Osteoblast (primary cell): ENCODE results near the gene WDR86. TPM values are rescaled to one million over a fixed set of nuclear protein-coding genes. Genes with fewer than 3 reads are reported as not detected.

ENCODE experiments used
- DNase-seq: peaks from one replicate; pipeline ENCODE4 v3.0.0; 2011; ENCODE audit warnings: low spot score, mixed read lengths; ENCODE audit not compliant: insufficient read length; ENCODE audit errors: missing footprints
- H2AFZ ChIP-seq: 2 replicates; pipeline ENCODE4 v1.6.0; 2011; ENCODE audit warnings: mild to moderate bottlenecking, low read length
- H3K27ac ChIP-seq: 2 replicates; pipeline ENCODE4 v1.5.1; 2011; ENCODE audit warnings: mild to moderate bottlenecking, low read depth, low read length, moderate library complexity
- H3K27me3 ChIP-seq: 2 replicates; pipeline ENCODE4 v1.6.0; 2012; ENCODE audit warnings: mild to moderate bottlenecking, control low read depth, inconsistent platforms, low read length, moderate library complexity; ENCODE audit not compliant: insufficient read depth
- H3K36me3 ChIP-seq: 2 replicates; pipeline ENCODE4 v1.5.1; 2011; ENCODE audit warnings: mild to moderate bottlenecking, low read length, control low read depth, moderate library complexity; ENCODE audit not compliant: insufficient read depth
- H3K4me1 ChIP-seq: 2 replicates; pipeline ENCODE4 v1.5.1; 2011; ENCODE audit warnings: mild to moderate bottlenecking, low read length, control low read depth, moderate library complexity; ENCODE audit not compliant: insufficient read depth
- H3K4me2 ChIP-seq: 2 replicates; pipeline ENCODE4 v1.6.0; 2011; ENCODE audit warnings: mild to moderate bottlenecking, low read length; ENCODE audit not compliant: insufficient read depth
- H3K4me3 ChIP-seq: fragments of 200-600 bp; sonication (generic); 3 replicates; pipeline ENCODE4 v1.5.1; 2012; ENCODE audit warnings: mild to moderate bottlenecking, low read length, inconsistent platforms; ENCODE audit not compliant: insufficient read depth
- H3K79me2 ChIP-seq: 2 replicates; pipeline ENCODE4 v1.6.0; 2012; ENCODE audit warnings: mild to moderate bottlenecking, low read length, control low read depth, inconsistent platforms; ENCODE audit not compliant: insufficient read depth
- H3K9me3 ChIP-seq: 2 replicates; pipeline ENCODE4 v1.5.1; 2011; ENCODE audit warnings: low read depth, low read length, control low read depth
- H4K20me1 ChIP-seq: 2 replicates; pipeline ENCODE4 v1.6.0; 2012; ENCODE audit warnings: mild to moderate bottlenecking, low read length, control low read depth; ENCODE audit not compliant: insufficient read depth
- total RNA-seq: library from RNA; depleted of rRNA; stranded (reverse); fragments of >200 nt; gene quantifications from 2 replicates; pipeline ENCODE4 v1.2.3, GENCODE V29; 2012
- TF ChIP-seq, protein P1 (sequence below): IDR thresholded peaks from 2 replicates; pipeline ENCODE4 v1.5.1; 2011; ENCODE audit warnings: mild to moderate bottlenecking, low read depth, low read length, moderate library complexity; ENCODE audit errors: extremely low read depth

The WDR86 gene
- total RNA-seq, 1 donor, result 15.6 TPM

DNA sequence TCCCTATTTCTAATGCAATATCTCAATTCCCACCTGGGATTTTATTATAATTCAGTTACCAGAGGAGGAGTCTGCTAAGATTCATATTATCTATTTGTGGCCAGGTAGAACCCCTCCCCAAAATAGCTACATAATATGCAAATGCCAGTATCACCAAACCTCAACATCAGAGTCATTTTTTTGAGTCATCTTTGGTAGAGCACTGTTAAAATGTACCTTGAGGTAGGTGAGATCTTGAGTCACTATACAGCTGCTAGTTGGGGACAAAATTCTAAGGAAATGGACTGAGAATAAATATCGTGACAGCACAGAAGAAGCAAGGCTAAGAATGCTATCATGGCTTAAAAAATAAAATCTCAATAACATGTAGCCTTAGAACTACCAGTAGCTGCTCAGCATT lies 34.8 kb upstream of the WDR86 start:
- H3K4me2 ChIP-seq, result no peak overlapping the region
- H3K9me3 ChIP-seq, result no peaks in the 10 kb centered on the region
- no peak overlapping the region for H3K4me3 ChIP-seq
- no peak for DNase-seq
- no peaks in the 10 kb centered on the region for H3K79me2 ChIP-seq
- TF ChIP-seq, protein P1, sequence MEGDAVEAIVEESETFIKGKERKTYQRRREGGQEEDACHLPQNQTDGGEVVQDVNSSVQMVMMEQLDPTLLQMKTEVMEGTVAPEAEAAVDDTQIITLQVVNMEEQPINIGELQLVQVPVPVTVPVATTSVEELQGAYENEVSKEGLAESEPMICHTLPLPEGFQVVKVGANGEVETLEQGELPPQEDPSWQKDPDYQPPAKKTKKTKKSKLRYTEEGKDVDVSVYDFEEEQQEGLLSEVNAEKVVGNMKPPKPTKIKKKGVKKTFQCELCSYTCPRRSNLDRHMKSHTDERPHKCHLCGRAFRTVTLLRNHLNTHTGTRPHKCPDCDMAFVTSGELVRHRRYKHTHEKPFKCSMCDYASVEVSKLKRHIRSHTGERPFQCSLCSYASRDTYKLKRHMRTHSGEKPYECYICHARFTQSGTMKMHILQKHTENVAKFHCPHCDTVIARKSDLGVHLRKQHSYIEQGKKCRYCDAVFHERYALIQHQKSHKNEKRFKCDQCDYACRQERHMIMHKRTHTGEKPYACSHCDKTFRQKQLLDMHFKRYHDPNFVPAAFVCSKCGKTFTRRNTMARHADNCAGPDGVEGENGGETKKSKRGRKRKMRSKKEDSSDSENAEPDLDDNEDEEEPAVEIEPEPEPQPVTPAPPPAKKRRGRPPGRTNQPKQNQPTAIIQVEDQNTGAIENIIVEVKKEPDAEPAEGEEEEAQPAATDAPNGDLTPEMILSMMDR, result no peak
- H4K20me1 ChIP-seq, result no peaks in the 10 kb centered on the region
- no peak overlapping the region for H3K27ac ChIP-seq
- peaks cover 12% of the 10 kb centered on the region for H3K4me1 ChIP-seq
- H3K27me3 ChIP-seq, result peaks cover 4% of the 10 kb centered on the region
- H3K36me3 ChIP-seq, result no peaks in the 10 kb centered on the region
- no peak overlapping the region for H2AFZ ChIP-seq

DNA sequence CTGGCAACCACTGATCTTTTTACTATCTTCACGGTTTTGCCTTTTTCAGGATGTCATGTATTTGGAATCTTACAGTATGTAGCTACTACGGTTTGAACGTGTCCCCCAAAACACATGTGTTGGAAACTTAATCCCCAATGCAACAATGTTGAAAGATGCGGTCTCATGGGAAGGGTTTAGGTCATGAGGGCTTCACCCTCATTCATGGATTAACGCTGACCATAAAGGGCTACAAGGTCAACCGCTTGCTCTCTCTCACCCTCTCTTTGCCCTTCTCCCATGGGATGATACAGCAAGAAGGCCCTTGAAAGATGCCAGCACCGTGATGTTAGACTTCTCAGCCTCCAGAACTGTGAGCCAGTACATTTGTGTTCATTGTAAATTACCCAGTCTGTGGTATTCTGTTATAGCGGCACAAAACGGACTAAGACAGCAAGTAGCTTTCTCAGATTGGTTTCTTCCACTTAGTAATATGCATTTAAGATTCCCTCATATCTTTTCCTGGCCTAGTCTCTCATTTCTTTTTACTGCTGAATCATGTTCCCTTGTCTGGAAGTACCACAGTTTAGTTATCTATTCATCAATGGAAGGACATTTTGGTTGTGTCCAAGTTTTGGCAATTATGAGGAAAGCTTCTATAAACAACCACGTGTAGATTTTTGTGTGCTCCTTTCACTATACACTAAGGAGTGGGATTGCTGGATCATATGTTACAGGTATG lies 33.1 kb upstream of the WDR86 start:
- Histone ChIP-seq H3K27ac (no peak overlapping the region), H3K4me2 (no peak overlapping the region), H4K20me1 (no peaks in the 10 kb centered on the region), H3K36me3 (no peaks in the 10 kb centered on the region), H3K9me3 (no peaks in the 10 kb centered on the region), H2AFZ (peak overlapping the region; percentile 8), H3K79me2 (no peaks in the 10 kb centered on the region), H3K27me3 (peaks cover 4% of the 10 kb centered on the region), H3K4me3 (no peak overlapping the region), H3K4me1 (peaks cover 12% of the 10 kb centered on the region)
- TF ChIP-seq, protein P1, result no peak
- no peak for DNase-seq

DNA sequence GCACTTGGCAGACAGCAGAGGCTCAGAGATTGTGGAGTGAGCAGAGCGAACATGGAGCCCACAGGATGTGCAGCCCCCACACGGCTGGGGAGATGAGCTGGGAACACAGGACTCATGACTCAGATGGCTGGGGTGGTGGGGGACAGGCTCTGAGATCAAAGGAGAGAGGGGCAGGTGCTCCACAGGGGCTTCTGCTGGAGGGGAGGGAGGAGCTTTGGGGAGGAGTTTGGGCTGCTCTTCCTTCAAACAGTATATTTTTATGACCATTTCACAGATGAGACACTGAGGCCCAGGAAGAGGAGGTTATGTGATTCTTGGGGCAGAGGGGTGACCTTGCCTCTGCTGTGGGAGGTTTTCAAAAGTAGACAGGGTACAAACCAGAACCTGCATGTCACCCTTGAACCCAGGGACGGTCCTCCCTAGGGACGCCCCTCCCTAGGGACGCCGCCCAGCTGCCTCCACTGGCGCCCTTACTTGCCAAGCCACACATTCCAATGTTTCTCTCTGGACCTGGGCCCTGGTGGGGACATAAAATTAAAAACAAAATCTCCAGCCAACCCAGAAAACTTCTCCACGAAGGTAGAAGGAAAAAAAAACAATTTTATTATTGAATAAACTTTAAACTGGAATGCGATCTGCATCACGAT lies 31.1 kb upstream of the WDR86 start:
- Histone ChIP-seq H2AFZ (peak overlapping the region; percentile 76), H3K27me3 (peaks cover 4% of the 10 kb centered on the region), H3K4me2 (peak overlapping the region; percentile 18), H3K9me3 (no peaks in the 10 kb centered on the region), H3K4me3 (no peak overlapping the region), H3K36me3 (no peaks in the 10 kb centered on the region), H3K27ac (no peak overlapping the region), H4K20me1 (no peaks in the 10 kb centered on the region), H3K4me1 (peaks cover 12% of the 10 kb centered on the region), H3K79me2 (no peaks in the 10 kb centered on the region)
- TF ChIP-seq, protein P1, result no peak
- DNase-seq, result peak; percentile 93
